HG02943 (cell line): ENCODE data around the gene MYO16.

Source experiments
- ATAC-seq: cut with Tn5 transposase; IDR thresholded peaks from one replicate; pipeline ENCODE4 v1.9.1; 2021; ENCODE audit warnings: mild to moderate bottlenecking, low read depth, moderate library complexity; ENCODE audit not compliant: unreplicated experiment

MYO16 gene

DNA sequence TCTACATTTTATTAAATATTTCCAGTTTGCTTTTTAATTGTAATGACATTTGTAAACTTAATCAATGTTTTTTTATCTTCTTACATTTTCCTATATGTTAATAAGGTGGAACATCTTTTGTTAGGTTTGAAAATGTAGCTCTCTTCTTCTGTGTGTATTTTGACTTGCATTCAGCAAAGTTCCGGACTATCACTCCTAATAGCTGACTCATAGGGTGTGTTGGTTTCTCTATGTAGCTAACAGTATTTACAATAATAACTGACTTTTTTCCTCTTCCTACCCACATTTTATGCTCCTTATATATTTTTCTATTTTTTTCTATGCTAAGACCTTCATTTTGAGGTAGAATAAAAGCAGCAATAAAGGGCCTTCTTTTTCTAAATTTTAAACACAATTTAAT lies 28.1 kb downstream of the MYO16 start:
- no peak for ATAC-seq

DNA sequence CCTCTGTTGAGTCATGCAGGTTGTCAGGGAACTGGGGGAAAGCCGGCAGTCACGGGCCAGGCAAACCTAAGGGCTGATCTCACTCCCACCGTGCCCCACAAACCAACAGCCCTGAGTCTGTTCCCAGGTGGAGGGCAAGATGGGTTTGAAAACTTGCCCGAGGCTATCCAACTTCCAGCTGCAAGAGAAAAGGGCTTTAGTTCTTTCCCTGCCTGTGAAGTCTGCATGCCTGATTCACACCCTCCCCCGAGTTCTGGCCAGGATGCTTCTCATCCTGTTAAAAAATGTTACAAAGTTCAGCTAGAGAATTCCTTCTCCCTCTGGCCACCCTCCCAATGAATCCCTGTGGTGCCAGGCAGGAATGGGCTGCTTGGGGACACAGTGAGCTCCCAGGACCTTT lies 33.1 kb downstream of the MYO16 start:
- no peak for ATAC-seq

DNA sequence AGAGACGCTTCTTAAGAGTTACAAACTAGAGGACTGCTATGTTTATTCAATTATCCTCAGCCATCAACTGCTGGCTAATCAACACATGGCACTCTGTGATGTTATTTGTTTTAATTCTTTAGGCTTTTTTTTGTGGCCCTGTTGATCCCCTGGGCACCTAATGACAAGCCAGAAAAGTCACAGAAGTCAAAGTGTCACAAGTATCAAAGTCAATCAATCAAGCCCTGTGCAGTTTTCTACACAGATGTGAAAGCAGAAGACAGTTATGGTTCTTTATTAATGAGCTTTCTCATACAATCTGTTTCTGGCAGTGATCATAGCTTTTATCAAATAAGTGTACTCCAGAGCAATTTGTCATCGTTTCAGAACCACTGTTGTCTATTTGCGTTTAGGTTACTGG lies 34.3 kb downstream of the MYO16 start:
- no peak for ATAC-seq

DNA sequence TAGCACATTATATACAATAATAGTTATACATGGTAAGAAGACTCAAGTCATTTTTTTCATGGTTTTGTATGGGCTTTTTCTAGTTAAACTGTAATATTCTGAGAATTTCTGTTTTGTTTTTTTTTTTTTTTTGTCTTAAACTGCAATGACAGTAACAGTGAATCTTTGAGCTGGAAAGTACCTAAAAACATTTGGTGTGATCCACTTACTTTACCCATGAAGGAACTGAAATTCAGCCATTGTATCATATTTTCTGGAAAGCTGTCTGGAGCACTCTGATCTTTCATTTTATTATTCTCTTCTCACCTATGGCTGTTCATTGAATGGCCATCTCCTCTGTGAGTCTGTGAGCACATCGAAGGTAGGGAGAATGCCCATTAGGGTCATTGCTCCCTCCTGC lies 37.8 kb downstream of the MYO16 start:
- ATAC-seq: no peak

GRCh38 chr13:108669381-108669780 lies 40.0 kb downstream of the MYO16 start:
- ATAC-seq: no peak

GRCh38 chr13:108674346-108674745 lies 44.9 kb downstream of the MYO16 start:
- ATAC-seq: no peak

- no peak for ATAC-seq
Measured at GRCh38 chr13:108674771-108675170, 45.4 kb downstream of the MYO16 start.

GRCh38 chr13:108676620-108677019 lies 47.2 kb downstream of the MYO16 start:
- ATAC-seq: no peak

DNA sequence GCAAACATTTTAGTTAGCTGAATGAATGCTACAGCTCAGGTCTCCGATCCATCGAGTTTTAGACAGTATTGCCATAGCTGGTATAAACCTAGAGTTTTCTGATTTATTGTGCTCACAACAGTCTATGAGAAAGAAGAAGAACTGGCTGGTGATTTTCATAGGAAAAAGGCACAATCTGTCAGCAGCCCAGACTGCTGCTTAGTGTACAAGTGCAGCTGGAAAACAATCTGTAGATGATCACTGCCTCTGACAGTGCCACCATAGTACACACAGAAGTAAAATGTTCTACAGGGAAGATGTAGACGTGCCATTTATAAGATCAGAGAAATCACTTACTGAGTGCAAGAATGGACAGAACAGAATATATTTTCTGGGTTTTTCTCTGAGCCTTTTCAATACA lies 48.4 kb downstream of the MYO16 start:
- ATAC-seq: no peak

DNA sequence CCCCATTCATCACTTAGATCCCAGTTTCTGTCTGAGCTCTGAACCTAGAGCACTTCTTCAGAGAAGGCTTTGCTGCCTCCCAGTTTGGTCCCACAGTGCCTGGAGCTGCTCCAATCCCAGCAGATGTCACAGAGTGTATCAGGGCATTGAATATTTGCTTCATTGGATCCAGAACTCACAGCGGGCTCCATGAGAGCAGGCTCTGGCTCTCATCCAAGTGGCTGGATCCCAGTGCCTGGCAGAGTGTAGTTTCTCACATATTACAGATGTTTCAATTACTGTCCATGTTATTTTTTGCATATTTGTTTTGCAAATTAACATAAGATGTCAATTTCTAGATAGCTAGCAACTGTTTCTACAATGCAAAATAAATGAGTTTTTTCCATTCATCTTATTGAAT lies 50.6 kb downstream of the MYO16 start:
- ATAC-seq: no peak

DNA sequence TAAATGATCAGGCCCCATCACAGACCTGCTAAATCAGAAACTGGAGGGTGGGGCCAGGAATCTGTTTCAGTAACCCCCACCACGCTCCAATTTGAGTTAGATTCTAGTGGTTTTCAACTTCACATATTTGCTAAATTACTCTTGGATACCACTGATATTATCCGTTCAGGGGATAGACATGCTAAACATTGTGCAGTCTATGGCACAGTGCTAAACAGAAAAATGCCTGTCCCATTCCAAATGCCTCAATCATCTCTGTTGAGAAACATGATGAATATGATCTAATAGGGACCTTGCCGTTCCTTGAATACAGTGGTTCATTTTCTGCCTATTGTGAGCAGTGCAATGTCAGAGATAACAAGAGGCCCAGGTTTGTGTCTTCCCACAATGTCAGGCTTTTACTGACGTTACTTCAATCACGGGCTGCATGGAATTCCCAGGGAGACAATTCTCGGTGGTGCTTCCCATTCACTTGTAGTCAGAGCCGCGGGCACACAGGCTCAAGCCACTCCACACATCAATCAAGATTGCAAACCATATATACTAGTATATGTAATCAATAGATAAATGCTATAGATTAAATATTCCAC lies 52.7 kb downstream of the MYO16 start:
- no peak for ATAC-seq

DNA sequence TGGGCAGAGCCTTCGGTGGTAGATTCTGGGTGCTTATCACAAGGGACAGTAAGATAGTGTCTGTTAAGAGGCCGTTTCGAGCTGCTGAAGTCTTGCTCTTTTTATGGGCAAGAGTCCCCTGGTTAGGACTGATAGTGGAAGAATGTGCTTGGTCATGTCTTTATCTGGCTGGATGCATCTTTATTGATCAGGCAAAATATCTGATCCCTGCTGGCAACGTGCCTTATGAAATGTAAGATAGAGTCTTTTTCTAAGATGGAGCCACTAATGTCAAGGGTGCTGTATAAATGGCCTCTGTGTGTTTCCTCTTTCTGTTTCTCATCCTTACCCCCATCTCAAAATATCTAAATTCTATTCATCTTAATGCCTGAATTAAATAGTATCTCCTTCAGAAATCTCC lies 53.3 kb downstream of the MYO16 start:
- no peak for ATAC-seq

DNA sequence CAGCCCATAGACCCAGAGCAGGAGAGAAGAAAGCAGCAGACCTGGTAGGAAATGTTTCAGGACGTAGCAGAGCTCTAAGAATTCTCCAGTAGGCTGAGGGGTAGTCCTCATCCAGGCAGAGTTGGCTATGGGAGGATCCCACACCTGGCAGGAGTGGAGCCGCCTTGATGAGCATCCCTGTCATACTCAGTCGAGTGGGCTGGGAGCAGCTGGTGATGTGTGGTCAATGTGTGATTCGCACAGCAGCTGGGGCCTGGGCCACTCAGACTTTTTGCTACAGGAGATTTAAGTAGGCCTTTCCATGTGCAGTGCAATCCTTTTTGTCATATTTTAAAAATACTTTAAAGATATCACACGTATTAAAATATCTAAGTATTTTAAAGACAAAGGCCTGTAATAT lies 56.6 kb downstream of the MYO16 start:
- no peak for ATAC-seq

GRCh38 chr13:108690726-108691125 lies 61.3 kb downstream of the MYO16 start:
- no peak for ATAC-seq

DNA sequence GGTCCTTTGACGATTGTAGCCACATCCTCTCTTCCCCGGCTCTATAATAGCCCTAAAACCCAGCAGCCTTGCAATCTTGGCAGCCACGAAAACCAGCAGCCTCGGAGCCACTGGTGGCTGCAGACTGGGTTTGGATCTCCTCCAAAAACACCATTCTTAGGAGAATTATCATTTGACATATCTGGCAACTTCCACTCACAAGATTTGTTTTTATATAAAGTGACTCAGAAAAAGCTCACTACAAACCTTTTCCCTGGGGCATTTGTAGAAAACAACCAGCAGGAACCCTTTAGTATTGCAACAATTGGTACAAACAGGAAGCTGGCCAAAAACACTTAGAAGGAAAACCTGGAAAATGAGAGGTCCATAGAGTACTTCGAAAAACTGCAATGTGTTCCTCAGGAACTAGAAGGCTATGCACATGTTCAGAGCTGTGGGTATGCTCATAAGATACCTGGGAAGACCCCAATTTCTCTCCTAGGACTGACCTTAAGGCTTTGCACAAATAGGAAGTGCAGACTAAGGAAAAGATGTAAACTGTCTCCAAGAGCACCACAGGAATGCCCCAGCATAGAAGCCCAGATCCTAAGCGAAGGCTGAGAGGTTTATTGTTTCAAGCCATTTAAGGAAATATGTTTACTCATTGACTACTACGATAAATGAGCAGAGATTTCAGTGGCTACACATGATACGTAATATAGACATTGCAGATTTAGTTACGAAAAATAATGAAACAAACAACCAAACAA lies 71.2 kb downstream of the MYO16 start:
- no peak for ATAC-seq

GRCh38 chr13:108702171-108702570 lies 72.8 kb downstream of the MYO16 start:
- no peak for ATAC-seq

GRCh38 chr13:108705031-108705430 lies 75.6 kb downstream of the MYO16 start:
- no peak for ATAC-seq

- ATAC-seq: no peak
Measured at GRCh38 chr13:108707584-108707983, 78.2 kb downstream of the MYO16 start.

GRCh38 chr13:108708921-108709320 lies 79.5 kb downstream of the MYO16 start:
- no peak for ATAC-seq

- no peak for ATAC-seq
Measured at GRCh38 chr13:108711386-108711785, 82.0 kb downstream of the MYO16 start.

DNA sequence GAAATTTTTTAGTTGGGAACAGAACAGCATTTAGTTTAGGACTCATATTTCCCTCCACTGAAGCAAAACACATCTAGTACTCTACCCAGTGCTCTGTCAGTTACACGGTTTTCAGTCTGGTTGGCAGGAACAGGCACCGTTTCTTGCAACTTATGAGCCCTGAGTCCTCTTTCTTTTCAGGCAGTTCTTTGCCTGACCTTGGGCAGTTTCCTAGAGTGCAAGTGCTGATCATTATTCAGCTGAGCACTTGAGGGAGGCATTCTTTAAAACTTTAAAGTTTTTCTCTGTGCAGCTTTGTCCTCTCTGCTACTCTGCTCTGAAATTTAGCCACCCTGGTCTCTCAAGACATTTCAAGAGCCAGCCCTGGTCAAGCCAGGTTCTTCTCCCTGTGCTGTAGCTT lies 96.1 kb downstream of the MYO16 start:
- ATAC-seq: no peak

DNA sequence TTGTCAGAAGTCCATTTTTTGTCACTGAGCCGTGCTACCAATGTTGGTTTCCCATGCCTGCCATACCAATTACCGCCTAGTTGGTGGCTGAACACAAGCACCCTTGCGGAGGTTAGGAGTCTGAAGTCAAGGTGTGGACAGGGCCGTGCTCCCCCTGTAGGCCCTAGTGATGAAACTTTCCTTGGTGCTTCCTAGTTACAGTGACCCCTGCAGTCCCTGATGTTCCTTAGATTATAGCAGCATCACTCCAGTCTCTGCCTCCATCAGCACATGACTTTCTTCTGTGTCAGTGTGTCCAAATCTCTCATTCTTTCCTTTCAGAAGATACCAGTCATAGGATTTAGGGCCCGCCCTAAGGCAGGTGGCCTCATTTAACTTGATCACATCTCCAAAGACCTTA lies 99.0 kb downstream of the MYO16 start:
- no peak for ATAC-seq
